Osteoblast (primary cell): ENCODE data around the gene PDE4B. TPM values are rescaled to one million over a fixed set of nuclear protein-coding genes. Genes with fewer than 3 reads are reported as not detected.

ENCODE experiments used
- DNase-seq: peaks from one replicate; pipeline ENCODE4 v3.0.0; 2011; ENCODE audit warnings: low spot score, mixed read lengths; ENCODE audit not compliant: insufficient read length; ENCODE audit errors: missing footprints
- H2AFZ ChIP-seq: 2 replicates; pipeline ENCODE4 v1.6.0; 2011; ENCODE audit warnings: mild to moderate bottlenecking, low read length
- H3K27ac ChIP-seq: 2 replicates; pipeline ENCODE4 v1.5.1; 2011; ENCODE audit warnings: mild to moderate bottlenecking, low read depth, low read length, moderate library complexity
- H3K27me3 ChIP-seq: 2 replicates; pipeline ENCODE4 v1.6.0; 2012; ENCODE audit warnings: mild to moderate bottlenecking, control low read depth, inconsistent platforms, low read length, moderate library complexity; ENCODE audit not compliant: insufficient read depth
- H3K36me3 ChIP-seq: 2 replicates; pipeline ENCODE4 v1.5.1; 2011; ENCODE audit warnings: mild to moderate bottlenecking, low read length, control low read depth, moderate library complexity; ENCODE audit not compliant: insufficient read depth
- H3K4me1 ChIP-seq: 2 replicates; pipeline ENCODE4 v1.5.1; 2011; ENCODE audit warnings: mild to moderate bottlenecking, low read length, control low read depth, moderate library complexity; ENCODE audit not compliant: insufficient read depth
- H3K4me2 ChIP-seq: 2 replicates; pipeline ENCODE4 v1.6.0; 2011; ENCODE audit warnings: mild to moderate bottlenecking, low read length; ENCODE audit not compliant: insufficient read depth
- H3K4me3 ChIP-seq: fragments of 200-600 bp; sonication (generic); 3 replicates; pipeline ENCODE4 v1.5.1; 2012; ENCODE audit warnings: mild to moderate bottlenecking, low read length, inconsistent platforms; ENCODE audit not compliant: insufficient read depth
- H3K79me2 ChIP-seq: 2 replicates; pipeline ENCODE4 v1.6.0; 2012; ENCODE audit warnings: mild to moderate bottlenecking, low read length, control low read depth, inconsistent platforms; ENCODE audit not compliant: insufficient read depth
- H3K9me3 ChIP-seq: 2 replicates; pipeline ENCODE4 v1.5.1; 2011; ENCODE audit warnings: low read depth, low read length, control low read depth
- H4K20me1 ChIP-seq: 2 replicates; pipeline ENCODE4 v1.6.0; 2012; ENCODE audit warnings: mild to moderate bottlenecking, low read length, control low read depth; ENCODE audit not compliant: insufficient read depth
- total RNA-seq: library from RNA; depleted of rRNA; stranded (reverse); fragments of >200 nt; gene quantifications from 2 replicates; pipeline ENCODE4 v1.2.3, GENCODE V29; 2012
- TF ChIP-seq, protein P1 (sequence below): IDR thresholded peaks from 2 replicates; pipeline ENCODE4 v1.5.1; 2011; ENCODE audit warnings: mild to moderate bottlenecking, low read depth, low read length, moderate library complexity; ENCODE audit errors: extremely low read depth

PDE4B gene
- total RNA-seq, 1 donor, result 21.4 TPM

DNA sequence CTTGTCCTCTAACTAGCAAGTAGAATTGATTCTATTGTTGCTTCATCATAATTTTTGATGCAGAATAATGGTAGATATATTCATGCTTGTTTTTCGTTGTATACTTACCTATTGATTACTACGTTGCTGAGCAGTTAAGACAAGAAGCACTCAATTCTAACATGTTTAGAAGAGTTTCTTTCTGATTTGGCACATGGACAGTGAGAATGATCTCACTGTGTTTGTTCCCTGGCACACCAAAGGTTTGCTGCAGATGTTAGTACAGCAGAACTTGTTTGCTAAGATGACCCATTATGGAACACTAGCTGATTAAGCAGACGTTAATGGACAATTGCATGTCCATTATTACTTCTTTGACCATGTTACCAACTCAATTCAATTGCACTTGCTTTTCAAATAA is 556.5 kb downstream of the PDE4B start:
- TF ChIP-seq, protein P1, sequence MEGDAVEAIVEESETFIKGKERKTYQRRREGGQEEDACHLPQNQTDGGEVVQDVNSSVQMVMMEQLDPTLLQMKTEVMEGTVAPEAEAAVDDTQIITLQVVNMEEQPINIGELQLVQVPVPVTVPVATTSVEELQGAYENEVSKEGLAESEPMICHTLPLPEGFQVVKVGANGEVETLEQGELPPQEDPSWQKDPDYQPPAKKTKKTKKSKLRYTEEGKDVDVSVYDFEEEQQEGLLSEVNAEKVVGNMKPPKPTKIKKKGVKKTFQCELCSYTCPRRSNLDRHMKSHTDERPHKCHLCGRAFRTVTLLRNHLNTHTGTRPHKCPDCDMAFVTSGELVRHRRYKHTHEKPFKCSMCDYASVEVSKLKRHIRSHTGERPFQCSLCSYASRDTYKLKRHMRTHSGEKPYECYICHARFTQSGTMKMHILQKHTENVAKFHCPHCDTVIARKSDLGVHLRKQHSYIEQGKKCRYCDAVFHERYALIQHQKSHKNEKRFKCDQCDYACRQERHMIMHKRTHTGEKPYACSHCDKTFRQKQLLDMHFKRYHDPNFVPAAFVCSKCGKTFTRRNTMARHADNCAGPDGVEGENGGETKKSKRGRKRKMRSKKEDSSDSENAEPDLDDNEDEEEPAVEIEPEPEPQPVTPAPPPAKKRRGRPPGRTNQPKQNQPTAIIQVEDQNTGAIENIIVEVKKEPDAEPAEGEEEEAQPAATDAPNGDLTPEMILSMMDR, result no peak
- no peaks in the 10 kb centered on the region for H3K36me3 ChIP-seq
- H3K79me2 ChIP-seq, result peaks cover 65% of the 10 kb centered on the region
- no peaks in the 10 kb centered on the region for H3K27me3 ChIP-seq
- H3K4me2 ChIP-seq, result peak overlapping the region; percentile 61
- H2AFZ ChIP-seq, result no peak overlapping the region
- H3K4me1 ChIP-seq, result peaks cover 50% of the 10 kb centered on the region
- no peaks in the 10 kb centered on the region for H4K20me1 ChIP-seq
- DNase-seq, result no peak
- H3K9me3 ChIP-seq, result no peaks in the 10 kb centered on the region
- no peak overlapping the region for H3K4me3 ChIP-seq
- H3K27ac ChIP-seq, result no peak overlapping the region

DNA sequence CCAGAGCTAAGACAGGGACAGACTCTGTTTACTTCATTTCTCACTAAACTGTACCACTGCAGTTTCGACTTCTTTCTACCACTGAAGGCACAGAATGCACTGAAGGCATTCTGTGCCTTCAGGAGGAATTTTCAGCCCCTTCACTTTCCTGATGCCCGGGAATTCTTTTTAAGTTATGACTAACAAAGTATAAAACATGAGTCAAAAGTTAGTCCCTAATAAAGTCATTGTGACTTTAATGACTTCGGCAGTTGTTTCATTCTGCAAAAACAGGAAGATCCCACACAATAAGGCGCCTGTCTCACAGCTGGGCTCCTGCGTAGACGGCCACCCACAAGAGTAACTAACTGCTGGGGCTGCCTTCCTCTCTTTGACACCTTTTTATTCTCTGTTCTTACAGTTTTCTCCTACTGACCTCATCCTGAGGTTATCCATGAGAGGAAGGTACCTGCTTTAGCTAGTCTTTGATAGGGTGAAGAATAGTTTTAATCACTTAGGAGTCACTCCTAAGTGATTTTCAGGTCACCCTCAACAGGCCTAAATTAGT is 557.4 kb downstream of the PDE4B start:
- Histone ChIP-seq H3K4me1 (peaks cover 57% of the 10 kb centered on the region), H3K79me2 (peaks cover 57% of the 10 kb centered on the region), H3K27me3 (no peaks in the 10 kb centered on the region), H3K36me3 (no peaks in the 10 kb centered on the region), H3K9me3 (no peaks in the 10 kb centered on the region), H4K20me1 (no peaks in the 10 kb centered on the region), H3K27ac (peak overlapping the region; percentile 52), H3K4me2 (peak overlapping the region; percentile 61), H2AFZ (peak overlapping the region; percentile 20), H3K4me3 (peak overlapping the region; percentile 39)
- no peak for DNase-seq
- TF ChIP-seq, protein P1, result no peak

DNA sequence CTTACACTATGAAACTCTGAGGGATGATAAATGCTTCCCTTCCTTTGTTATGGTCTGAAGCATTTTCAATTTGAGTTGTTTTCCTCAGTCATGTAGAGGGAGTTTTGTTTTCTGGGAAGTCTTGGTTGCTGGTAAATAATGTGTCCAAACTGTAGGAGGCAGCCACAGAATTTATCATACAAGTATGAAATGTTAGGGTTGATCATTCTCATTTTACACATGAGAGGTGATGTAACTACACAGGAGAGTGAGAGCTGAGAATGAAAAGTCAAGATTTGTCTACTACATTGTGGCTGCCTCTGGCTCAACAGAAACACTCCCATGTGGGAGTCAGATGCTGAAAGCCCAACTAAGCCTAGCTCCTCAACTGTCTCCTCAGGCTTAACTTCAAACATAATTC is 558.8 kb downstream of the PDE4B start:
- no peaks in the 10 kb centered on the region for H3K36me3 ChIP-seq
- H3K9me3 ChIP-seq, result no peaks in the 10 kb centered on the region
- peaks cover 43% of the 10 kb centered on the region for H3K79me2 ChIP-seq
- H3K27ac ChIP-seq, result peak overlapping the region; percentile 16
- H2AFZ ChIP-seq, result no peak overlapping the region
- no peak overlapping the region for H3K4me3 ChIP-seq
- H4K20me1 ChIP-seq, result no peaks in the 10 kb centered on the region
- H3K4me1 ChIP-seq, result peaks cover 58% of the 10 kb centered on the region
- DNase-seq, result no peak
- TF ChIP-seq, protein P1, result no peak
- no peaks in the 10 kb centered on the region for H3K27me3 ChIP-seq
- no peak overlapping the region for H3K4me2 ChIP-seq

DNA sequence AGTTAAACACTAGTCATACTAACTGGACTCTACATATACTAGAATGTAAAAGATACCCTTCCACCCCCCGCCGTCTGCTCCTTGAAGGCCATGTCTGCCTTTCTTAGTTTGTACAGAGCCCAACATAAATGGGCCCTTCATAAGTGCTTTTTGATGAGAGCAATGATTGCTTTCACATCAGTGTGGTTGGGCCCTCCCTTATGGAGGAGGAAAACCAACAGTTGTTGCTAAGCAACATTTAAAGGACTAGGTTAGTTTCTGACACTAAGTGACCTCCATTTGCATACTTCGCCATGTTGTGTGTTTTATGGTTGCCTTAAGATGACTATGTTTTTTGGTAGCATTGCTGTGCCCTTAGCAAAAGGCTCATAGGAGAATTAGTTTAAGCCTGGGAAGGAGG is 559.2 kb downstream of the PDE4B start:
- Histone ChIP-seq H3K36me3 (peaks cover 4% of the 10 kb centered on the region), H4K20me1 (no peaks in the 10 kb centered on the region), H3K4me1 (peaks cover 58% of the 10 kb centered on the region), H3K4me2 (no peak overlapping the region), H3K4me3 (no peak overlapping the region), H2AFZ (no peak overlapping the region), H3K27ac (peak overlapping the region; percentile 16), H3K9me3 (no peaks in the 10 kb centered on the region), H3K79me2 (peaks cover 42% of the 10 kb centered on the region), H3K27me3 (no peaks in the 10 kb centered on the region)
- no peak for DNase-seq
- TF ChIP-seq, protein P1, result no peak
